Fibroblast of mammary gland (primary cell): ENCODE measurements around the gene KCNA5.

Experiments used
- DNase-seq: peaks from one replicate; pipeline ENCODE4 v3.0.0-alpha.2; 2010; ENCODE audit warnings: low read depth
- H3K4me3 ChIP-seq: 2 replicates; pipeline ENCODE4 v1.5.1; 2011; ENCODE audit warnings: low read depth, mild to moderate bottlenecking, low read length, moderate library complexity; ENCODE audit not compliant: control insufficient read depth
- TF ChIP-seq, protein P1 (sequence below): conservative IDR thresholded peaks from 2 replicates; pipeline ENCODE4 v1.5.1; 2011; ENCODE audit warnings: low read depth, low read length, inconsistent platforms; ENCODE audit not compliant: control insufficient read depth, insufficient read depth

The KCNA5 gene

DNA sequence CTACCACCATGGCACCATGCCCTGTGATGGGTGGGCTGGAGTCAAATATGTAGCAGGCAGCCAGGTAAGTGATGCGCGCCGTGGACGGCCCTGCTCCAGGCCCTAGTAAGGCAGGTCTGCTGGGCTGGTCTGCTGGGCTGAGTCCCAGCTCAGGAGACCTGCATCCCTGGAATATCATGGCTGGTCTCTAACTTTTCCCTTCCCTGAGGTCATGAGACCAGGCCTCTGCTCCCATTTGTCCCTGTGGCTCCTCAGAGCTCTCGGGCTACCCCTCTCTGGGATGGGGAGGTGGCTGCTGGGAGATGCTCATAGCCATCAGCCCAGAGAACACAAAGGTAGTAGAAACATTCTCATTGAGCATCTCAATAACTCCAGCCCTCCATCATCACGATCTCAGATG lies 19.8 kb upstream of the KCNA5 start:
- no peak for DNase-seq
- H3K4me3 ChIP-seq, result no peak overlapping the region
- TF ChIP-seq, protein P1, sequence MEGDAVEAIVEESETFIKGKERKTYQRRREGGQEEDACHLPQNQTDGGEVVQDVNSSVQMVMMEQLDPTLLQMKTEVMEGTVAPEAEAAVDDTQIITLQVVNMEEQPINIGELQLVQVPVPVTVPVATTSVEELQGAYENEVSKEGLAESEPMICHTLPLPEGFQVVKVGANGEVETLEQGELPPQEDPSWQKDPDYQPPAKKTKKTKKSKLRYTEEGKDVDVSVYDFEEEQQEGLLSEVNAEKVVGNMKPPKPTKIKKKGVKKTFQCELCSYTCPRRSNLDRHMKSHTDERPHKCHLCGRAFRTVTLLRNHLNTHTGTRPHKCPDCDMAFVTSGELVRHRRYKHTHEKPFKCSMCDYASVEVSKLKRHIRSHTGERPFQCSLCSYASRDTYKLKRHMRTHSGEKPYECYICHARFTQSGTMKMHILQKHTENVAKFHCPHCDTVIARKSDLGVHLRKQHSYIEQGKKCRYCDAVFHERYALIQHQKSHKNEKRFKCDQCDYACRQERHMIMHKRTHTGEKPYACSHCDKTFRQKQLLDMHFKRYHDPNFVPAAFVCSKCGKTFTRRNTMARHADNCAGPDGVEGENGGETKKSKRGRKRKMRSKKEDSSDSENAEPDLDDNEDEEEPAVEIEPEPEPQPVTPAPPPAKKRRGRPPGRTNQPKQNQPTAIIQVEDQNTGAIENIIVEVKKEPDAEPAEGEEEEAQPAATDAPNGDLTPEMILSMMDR, result no peak

DNA sequence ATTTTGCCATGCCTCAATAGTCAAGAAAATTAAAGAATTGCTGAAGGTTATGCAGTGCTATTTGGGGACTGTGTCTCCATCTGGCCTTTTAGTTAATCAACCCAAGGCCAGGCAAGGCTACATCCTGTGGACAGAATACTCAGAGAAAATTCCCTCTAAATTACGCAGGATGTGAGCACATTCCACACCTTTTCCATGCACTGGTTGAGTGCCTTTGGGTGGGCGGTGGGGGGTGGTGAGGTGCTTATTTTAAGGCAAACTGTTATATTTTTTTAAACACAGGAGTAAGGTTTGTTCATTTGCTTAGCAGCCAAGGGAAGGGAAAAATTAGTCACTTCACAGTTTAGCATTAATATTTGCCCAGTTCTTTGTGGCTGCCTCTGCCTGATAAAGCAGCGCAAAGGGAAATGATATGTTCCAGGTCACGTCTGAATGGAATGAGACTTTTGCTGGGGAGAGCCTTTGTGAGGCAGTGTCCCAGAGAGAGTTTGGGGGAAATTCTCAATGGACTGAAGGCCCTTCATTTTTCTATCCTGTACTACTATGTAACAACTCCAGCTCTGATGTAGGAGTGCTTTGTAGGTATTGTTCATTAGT lies 17.2 kb upstream of the KCNA5 start:
- H3K4me3 ChIP-seq, result no peak overlapping the region
- TF ChIP-seq, protein P1, result no peak
- DNase-seq, result no peak

DNA sequence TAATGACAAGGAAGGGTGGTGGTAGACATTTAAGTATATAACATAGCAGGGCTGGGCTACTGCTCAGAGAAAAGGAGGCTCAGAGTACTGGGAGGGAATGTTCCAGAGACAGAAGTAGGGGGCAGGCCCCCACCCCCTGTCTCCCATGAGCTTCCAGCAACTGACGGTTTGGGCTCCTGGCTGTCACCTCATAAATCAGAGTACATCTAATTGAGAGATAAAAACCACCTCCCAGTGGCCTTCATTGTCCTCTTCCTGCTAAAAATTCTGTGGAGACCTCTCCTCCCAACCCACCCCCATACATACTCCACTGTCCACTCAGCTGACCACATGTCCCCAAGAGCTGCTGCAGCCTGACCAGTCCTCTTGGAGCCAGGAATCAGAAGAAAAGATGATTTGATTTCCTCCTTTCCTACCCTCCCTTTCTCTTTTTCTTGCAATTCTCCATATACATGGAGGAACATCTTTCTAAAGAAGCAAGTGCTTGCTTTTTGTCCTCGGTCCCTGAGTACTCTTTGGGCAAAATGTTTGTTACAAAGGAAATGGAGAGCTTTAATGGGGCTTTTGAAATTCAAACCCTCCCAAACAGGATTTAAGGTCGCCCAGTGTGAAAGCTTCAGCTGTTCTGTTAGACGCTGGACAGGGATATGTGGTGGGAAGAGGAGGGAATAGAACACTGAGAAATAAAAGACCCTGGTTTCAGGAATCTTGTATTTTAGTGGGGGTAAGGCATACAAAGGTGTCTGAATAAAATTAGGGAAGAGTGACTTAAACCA lies 16.4 kb upstream of the KCNA5 start:
- no peak for DNase-seq
- no peak overlapping the region for H3K4me3 ChIP-seq
- TF ChIP-seq, protein P1, result no peak

DNA sequence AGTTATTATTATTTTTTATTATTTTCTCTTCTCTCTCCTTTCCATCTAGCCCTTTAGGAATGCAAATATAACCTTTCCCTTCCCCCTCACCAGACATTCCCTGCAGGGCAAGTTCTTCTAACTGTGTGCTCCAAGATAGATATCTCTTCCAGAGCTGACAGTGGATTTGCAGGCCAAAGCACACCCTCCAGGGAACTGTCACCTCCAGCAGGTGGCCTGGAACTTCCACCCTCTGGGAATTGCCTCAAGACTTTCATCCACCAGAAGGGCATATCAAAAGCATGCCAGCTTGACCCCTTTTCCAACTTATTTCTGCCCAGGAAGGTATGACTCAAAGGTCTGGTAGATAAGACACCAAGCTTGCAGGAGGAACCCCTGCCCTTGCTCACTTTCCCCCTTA lies 13.6 kb upstream of the KCNA5 start:
- TF ChIP-seq, protein P1, result no peak
- DNase-seq, result no peak
- no peak overlapping the region for H3K4me3 ChIP-seq

DNA sequence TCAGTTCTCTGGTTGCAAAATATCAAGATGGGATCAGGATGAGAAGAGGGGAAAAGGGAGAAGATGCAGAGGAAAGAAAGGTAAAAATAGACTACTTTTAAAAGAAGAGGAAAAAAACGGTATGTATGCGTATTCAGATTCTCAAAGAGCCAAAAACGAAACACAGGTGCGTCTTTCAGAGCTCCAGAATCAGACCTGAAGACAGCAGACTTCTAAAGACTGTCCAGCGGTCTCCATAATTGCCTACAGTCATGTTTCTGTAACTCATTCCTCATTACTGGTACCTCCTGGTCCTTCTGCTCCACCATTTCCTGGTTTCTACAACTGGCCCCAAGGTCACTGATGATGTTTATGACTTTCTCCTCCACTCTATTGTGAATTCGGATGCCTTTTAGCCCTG lies 12.4 kb upstream of the KCNA5 start:
- no peak for DNase-seq
- TF ChIP-seq, protein P1, result no peak
- no peak overlapping the region for H3K4me3 ChIP-seq

DNA sequence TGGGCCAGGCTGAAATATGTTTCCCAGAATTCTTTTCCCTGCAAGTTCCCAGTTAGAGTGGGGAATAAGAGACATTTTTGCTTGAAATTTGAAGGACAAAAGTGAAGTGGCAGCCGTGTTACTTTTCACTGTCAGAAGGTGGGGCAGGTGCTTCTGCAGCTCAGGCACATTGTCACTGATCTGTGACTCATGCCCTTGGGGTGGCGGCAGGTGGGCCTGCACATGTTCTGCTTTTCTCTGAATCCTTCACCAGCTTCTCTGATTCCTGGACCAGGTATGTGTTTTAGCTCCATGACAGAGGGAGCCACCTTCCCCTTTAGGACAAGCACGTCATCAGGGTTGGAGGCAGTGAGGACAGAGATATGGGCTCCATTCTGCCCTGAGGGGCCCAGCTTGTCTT lies 11.7 kb upstream of the KCNA5 start:
- TF ChIP-seq, protein P1, result no peak
- H3K4me3 ChIP-seq, result no peak overlapping the region
- no peak for DNase-seq
